ENCODE results near the gene TMEM38B. TPM values are rescaled to one million over a fixed set of nuclear protein-coding genes. Genes with fewer than 3 reads are reported as not detected.
"Not testable (repeated sequence)": the region's sequence is repeated elsewhere in the genome, so short reads cannot be mapped to it uniquely, and the experiment has no call there.

Gene TMEM38B
- total and polyA plus RNA-seq, 2 of the 8 experiments (the other 6 are each of a cell fraction or from before 2014, with no cell fraction given) = 10.6 to 12.4 TPM

- H2BK20ac ChIP-seq (ENCODE audit: low read length); FAIRE-seq; H3K18ac ChIP-seq (ENCODE audit: extremely low read depth, low read length); H2BK5ac ChIP-seq (ENCODE audit: low read depth, low read length); H4K91ac ChIP-seq (replicated peaks; ENCODE audit: insufficient read length, low read length); H3K9me3 ChIP-seq (ENCODE audit: insufficient read depth in 2 of 2, low read depth in 1 of 2, low read length in 1 of 2); H3K27ac ChIP-seq (ENCODE audit: low read depth, low read length); H4K5ac ChIP-seq (ENCODE audit: insufficient read length, low read depth, low read length); CTCF ChIA-PET (ENCODE audit: partially characterized antibody); H2AFZ ChIP-seq (ENCODE audit: low read length); H3K23ac ChIP-seq (ENCODE audit: insufficient read length); H4K8ac ChIP-seq (ENCODE audit: extremely low read depth, insufficient read depth, low read length); H4K20me1 ChIP-seq (replicated peaks in 1 of 2; ENCODE audit: control insufficient read depth in 1 of 2, insufficient read depth in 2 of 2, low read length in 2 of 2); H3K36me3 ChIP-seq (ENCODE audit: control insufficient read depth in 2 of 4, insufficient read depth in 4 of 4, low read length in 3 of 4); H3K9ac ChIP-seq (replicated peaks in 1 of 4; ENCODE audit: extremely low read depth in 1 of 4, low read depth in 3 of 4, low read length in 3 of 4); H3K56ac ChIP-seq (replicated peaks; ENCODE audit: insufficient read length, low read depth, low read length); H3K27me3 ChIP-seq (replicated peaks in 1 of 4; ENCODE audit: control insufficient read depth in 3 of 4, extremely low read depth in 1 of 4, insufficient read depth in 3 of 4, low read length in 3 of 4); H3K79me2 ChIP-seq (ENCODE audit: control insufficient read depth in 1 of 2, insufficient read depth in 2 of 2, low read length in 2 of 2); H3K79me1 ChIP-seq (ENCODE audit: low read depth, low read length); H2BK120ac ChIP-seq (replicated peaks; ENCODE audit: low read depth, low read length); DNase-seq (ENCODE audit: low read depth in 1 of 2, low spot score in 2 of 2); H2AK5ac ChIP-seq (ENCODE audit: low read depth, low read length); H2BK12ac ChIP-seq (ENCODE audit: low read depth, low read length); H3K23me2 ChIP-seq (ENCODE audit: low read depth, low read length); H2BK15ac ChIP-seq (ENCODE audit: low read length); H3K4ac ChIP-seq (replicated peaks; ENCODE audit: insufficient read length, low read depth, low read length); H3K4me2 ChIP-seq (ENCODE audit: insufficient read depth in 1 of 2, low read depth in 2 of 2, low read length in 2 of 2); H3K4me1 ChIP-seq (replicated peaks in 1 of 4; ENCODE audit: control insufficient read depth in 3 of 4, insufficient read depth in 4 of 4, low read length in 3 of 4); H3K14ac ChIP-seq (ENCODE audit: insufficient read length): not testable (repeated sequence)
- H3K4me3 ChIP-seq (ENCODE audit: extremely low read depth in 1 of 4, insufficient read depth in 2 of 4, low read depth in 3 of 4, low read length in 4 of 4) = peak overlapping the region in 1 of 4 experiments; percentile 26; a peak in 1 of 8 replicates
- POLR2A ChIA-PET (ENCODE audit: partially characterized antibody) = interaction anchor here (0.6 kb wide), 1 partner anchor 1633 kb away, joined by 3 read pairs; no protein-coding TSS in a partner anchor
- 79% methylated on average over 5 of the region's 6 CpGs; no CpG with 5 or more reads in 1 of the 2 experiments for WGBS, 2 experiments (ENCODE audit: extremely low coverage in 1 of 2, insufficient coverage in 1 of 2, insufficient read length in 1 of 2, insufficient replicate concordance in 2 of 2, low coverage in 1 of 2, low lambda C conversion rate in 2 of 2, missing lambda C conversion rate in 1 of 2)
These were observed 89.1 kb downstream of the TMEM38B start for GRCh38 chr9:105783495-105783872.

- H3K4me1 ChIP-seq (replicated peaks in 1 of 4; ENCODE audit: control insufficient read depth in 3 of 4, insufficient read depth in 4 of 4, low read length in 3 of 4); H3K27me3 ChIP-seq (replicated peaks in 1 of 4; ENCODE audit: control insufficient read depth in 3 of 4, extremely low read depth in 1 of 4, insufficient read depth in 3 of 4, low read length in 3 of 4); DNase-seq (ENCODE audit: low read depth in 1 of 2, low spot score in 2 of 2); H3K9ac ChIP-seq (replicated peaks in 1 of 4; ENCODE audit: extremely low read depth in 1 of 4, low read depth in 3 of 4, low read length in 3 of 4); H2BK20ac ChIP-seq (ENCODE audit: low read length); H3K79me2 ChIP-seq (ENCODE audit: control insufficient read depth in 1 of 2, insufficient read depth in 2 of 2, low read length in 2 of 2); H3K56ac ChIP-seq (replicated peaks; ENCODE audit: insufficient read length, low read depth, low read length); H3K27ac ChIP-seq (ENCODE audit: low read depth, low read length); H3K79me1 ChIP-seq (ENCODE audit: low read depth, low read length); H4K20me1 ChIP-seq (replicated peaks in 1 of 2; ENCODE audit: control insufficient read depth in 1 of 2, insufficient read depth in 2 of 2, low read length in 2 of 2); H2BK5ac ChIP-seq (ENCODE audit: low read depth, low read length); H2BK120ac ChIP-seq (replicated peaks; ENCODE audit: low read depth, low read length); H2BK12ac ChIP-seq (ENCODE audit: low read depth, low read length); POLR2A ChIA-PET (ENCODE audit: partially characterized antibody); H3K4me2 ChIP-seq (ENCODE audit: insufficient read depth in 1 of 2, low read depth in 2 of 2, low read length in 2 of 2); H3K23me2 ChIP-seq (ENCODE audit: low read depth, low read length); H2AFZ ChIP-seq (ENCODE audit: low read length); H3K23ac ChIP-seq (ENCODE audit: insufficient read length); FAIRE-seq; H4K8ac ChIP-seq (ENCODE audit: extremely low read depth, insufficient read depth, low read length); H2AK5ac ChIP-seq (ENCODE audit: low read depth, low read length); H4K91ac ChIP-seq (replicated peaks; ENCODE audit: insufficient read length, low read length); H2BK15ac ChIP-seq (ENCODE audit: low read length); H4K5ac ChIP-seq (ENCODE audit: insufficient read length, low read depth, low read length); H3K18ac ChIP-seq (ENCODE audit: extremely low read depth, low read length); H3K14ac ChIP-seq (ENCODE audit: insufficient read length); CTCF ChIA-PET (ENCODE audit: partially characterized antibody); H3K36me3 ChIP-seq (ENCODE audit: control insufficient read depth in 2 of 4, insufficient read depth in 4 of 4, low read length in 3 of 4); H3K4ac ChIP-seq (replicated peaks; ENCODE audit: insufficient read length, low read depth, low read length); H3K4me3 ChIP-seq (ENCODE audit: extremely low read depth in 1 of 4, insufficient read depth in 2 of 4, low read depth in 3 of 4, low read length in 4 of 4): not testable (repeated sequence)
- peaks cover 6 to 15% of the 10 kb centered on the region in 2 experiments; a peak in 3 of 4 replicates for H3K9me3 ChIP-seq (ENCODE audit: insufficient read depth in 2 of 2, low read depth in 1 of 2, low read length in 1 of 2)
- WGBS, 2 experiments (ENCODE audit: extremely low coverage in 1 of 2, insufficient coverage in 1 of 2, insufficient read length in 1 of 2, insufficient replicate concordance in 2 of 2, low coverage in 1 of 2, low lambda C conversion rate in 2 of 2, missing lambda C conversion rate in 1 of 2) = 94% methylated on average over 2 of the region's 2 CpGs; no CpG with 5 or more reads in 1 of the 2 experiments
These were observed 92.5 kb downstream of the TMEM38B start for GRCh38 chr9:105786796-105787195.
